ENCODE results near the gene SERPINB3.
"Not testable (repeated sequence)": the region's sequence is repeated elsewhere in the genome, so short reads cannot be mapped to it uniquely, and the experiment has no call there.

Gene SERPINB3

GRCh38 chr18:63644694-63645093 lies 17.0 kb downstream of the SERPINB3 start:
- DNase-seq: not testable (repeated sequence)

- not testable (repeated sequence) for DNase-seq
Observed at GRCh38 chr18:63644142-63644541, 17.6 kb downstream of the SERPINB3 start, which contains the start of gene SERPINB4. Gene SERPINB4 (minus strand): TSS chr18:63644256. CDS start chr18:63643577, 679 bp downstream.

GRCh38 chr18:63642668-63643356 lies 18.9 kb downstream of the SERPINB3 start:
- not testable (repeated sequence) for DNase-seq

- DNase-seq: not testable (repeated sequence)
Observed at GRCh38 chr18:63641157-63641680, 20.5 kb downstream of the SERPINB3 start.

GRCh38 chr18:63637703-63638102 lies 24.0 kb downstream of the SERPINB3 start:
- no peak for DNase-seq

GRCh38 chr18:63627819-63628218 lies 33.9 kb downstream of the SERPINB3 start:
- DNase-seq: no peak

GRCh38 chr18:63626431-63626830 lies 35.3 kb downstream of the SERPINB3 start:
- DNase-seq: no peak

- DNase-seq: no peak
Observed at GRCh38 chr18:63624863-63625262, 36.8 kb downstream of the SERPINB3 start.

- DNase-seq: no peak
Observed at GRCh38 chr18:63619661-63620060, 42.0 kb downstream of the SERPINB3 start.

- no peak for DNase-seq
Observed at GRCh38 chr18:63617915-63618234, 43.8 kb downstream of the SERPINB3 start.

GRCh38 chr18:63617049-63617914 lies 44.4 kb downstream of the SERPINB3 start:
- no peak for DNase-seq

GRCh38 chr18:63613420-63613819 lies 48.3 kb downstream of the SERPINB3 start:
- no peak for DNase-seq

GRCh38 chr18:63606526-63606925 lies 55.2 kb downstream of the SERPINB3 start:
- DNase-seq: no peak
